ENCODE data around the gene WTAP.
"Not testable (repeated sequence)": the region's sequence is repeated elsewhere in the genome, so short reads cannot be mapped to it uniquely, and the experiment has no call there.

Gene WTAP

DNA sequence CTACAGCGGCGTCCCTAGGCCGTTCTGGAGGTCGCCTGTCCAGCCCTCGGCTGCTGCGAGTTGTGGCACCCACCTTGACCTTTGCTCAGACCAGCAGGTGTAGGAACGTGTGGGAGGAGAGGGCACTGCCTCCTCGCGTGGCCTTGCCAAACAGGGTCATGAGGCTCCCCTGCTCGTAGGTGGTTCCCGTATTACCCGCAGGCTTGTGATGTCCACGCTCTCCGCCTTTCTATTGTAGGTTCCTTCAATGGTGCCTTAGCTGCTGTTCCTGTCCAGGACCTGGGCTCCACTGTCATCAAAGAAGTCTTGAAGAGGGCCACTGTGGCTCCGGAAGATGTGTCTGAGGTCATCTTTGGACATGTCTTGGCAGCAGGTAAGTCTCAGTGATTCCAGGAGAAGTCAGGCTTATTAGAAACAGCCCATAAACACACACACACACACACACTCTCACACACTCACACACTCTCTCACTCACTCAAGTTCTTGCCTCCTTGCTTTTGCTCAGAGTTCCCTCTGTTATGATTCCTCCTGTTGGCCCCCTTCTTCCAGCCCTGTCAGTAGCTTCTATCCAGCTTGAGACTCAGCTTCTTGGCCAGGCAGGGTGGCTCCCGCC lies 35.5 kb downstream of the WTAP start:
- DNase-seq: no peak

DNA sequence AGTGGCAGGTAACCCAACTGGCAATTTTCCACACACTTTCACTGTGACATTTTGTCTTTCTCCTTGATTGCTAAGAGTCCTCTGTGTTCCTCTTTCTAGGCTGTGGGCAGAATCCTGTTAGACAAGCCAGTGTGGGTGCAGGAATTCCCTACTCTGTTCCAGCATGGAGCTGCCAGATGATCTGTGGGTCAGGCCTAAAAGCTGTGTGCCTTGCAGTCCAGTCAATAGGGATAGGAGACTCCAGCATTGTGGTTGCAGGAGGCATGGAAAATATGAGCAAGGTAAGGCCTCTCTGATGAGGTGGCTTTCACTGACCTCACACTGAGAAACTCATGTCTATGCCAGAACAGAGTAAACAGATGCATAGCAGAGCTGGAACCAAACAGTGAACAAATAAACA lies 39.6 kb downstream of the WTAP start:
- no peak for DNase-seq

DNA sequence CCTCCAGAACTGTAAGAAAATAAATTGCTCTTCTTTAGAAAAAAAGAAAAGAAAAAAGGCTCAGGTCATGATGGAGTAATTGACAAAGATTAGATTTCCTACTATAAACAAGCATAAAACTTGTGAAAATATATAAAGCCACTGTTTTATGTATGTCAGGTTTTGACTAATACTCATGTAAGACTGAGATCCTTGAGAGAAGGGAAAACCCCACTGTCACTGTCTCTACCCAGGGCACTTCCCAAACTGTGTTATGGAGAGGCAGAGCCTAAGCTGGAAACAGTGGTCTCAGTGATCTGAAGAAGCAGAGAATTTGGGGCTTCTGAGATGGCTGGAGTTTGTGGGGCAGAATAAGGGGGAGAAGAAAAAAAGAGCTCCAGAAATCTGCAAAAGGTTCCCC lies 42.2 kb downstream of the WTAP start:
- DNase-seq: no peak

DNA sequence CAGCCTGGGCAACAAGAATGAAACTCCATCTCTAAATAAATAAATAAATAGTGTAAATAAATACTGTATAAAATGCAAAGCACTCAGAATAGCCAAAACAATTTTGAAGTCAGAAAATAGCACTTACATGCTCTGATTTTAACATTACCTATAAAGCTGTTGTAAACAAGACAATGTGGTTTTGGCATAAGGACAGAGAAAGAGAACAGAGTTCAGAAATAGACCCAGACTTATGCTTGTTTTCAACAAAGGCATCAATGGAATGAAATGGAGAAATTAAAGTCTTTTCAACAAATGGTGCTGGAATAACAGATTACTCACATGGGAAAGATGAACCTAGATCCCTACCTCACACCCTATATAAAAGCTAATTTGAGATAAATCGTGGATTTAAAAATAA lies 44.9 kb downstream of the WTAP start:
- no peak for DNase-seq

DNA sequence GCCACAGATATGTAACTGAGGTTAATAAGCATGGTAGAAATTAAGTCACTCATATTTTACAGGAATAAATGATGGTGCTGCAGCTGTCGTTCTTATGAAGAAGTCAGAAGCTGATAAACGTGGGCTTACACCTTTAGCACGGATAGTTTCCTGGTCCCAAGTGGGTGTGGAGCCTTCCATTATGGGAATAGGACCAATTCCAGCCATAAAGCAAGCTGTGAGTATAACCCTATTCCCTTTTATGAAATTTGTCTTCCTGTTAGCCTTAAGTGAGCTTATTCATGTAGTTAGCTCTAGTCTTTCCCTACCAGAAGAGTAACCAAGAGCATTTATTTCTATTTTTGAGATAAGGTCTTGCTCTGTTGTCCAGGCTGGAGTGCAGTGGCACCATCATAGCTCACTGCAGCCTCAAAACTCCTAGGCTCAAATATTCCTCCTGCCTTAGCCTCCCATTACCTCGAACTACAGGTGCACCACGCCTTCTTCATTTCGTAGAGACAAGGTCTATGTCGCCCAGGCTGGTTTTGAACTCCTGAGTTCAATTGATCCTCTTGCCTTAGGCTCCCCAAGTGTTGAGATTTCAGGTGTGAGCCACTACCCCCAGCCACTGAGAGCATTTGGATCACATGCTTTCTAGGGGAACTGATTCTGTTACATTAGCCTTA lies 50.1 kb downstream of the WTAP start:
- no peak for DNase-seq

DNA sequence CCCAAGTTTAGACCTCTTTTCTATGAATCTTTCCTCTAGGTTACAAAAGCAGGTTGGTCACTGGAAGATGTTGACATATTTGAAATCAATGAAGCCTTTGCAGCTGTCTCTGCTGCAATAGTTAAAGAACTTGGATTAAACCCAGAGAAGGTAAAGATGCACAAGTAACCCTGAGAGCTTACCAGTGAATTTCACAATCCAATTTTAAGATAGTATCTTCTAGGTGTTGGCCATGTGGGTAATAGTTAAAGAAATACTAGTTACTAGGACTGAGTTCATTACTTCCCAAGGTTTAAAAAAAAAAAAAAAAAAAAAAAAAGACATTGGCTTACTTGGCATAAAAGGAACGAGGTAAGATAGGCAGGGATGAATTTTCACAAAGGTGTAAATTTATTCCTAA lies 50.8 kb downstream of the WTAP start:
- DNase-seq: no peak

DNA sequence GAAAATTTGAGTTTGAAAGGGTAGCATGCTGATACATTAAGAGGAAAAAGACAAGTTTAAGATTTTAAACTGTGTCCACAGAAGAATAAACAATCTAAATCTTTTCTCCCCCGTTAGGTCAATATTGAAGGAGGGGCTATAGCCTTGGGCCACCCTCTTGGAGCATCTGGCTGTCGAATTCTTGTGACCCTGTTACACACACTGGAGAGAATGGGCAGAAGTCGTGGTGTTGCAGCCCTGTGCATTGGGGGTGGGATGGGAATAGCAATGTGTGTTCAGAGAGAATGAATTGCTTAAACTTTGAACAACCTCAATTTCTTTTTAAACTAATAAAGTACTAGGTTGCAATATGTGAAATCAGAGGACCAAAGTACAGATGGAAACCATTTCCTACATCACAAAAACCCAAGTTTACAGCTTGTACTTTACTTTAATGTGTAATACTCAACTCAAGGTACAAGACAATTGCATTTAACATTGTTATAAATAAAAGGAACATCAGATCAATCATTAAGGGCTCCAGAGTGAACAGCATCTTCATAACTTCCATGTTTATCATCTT lies 51.3 kb downstream of the WTAP start:
- no peak for DNase-seq

DNA sequence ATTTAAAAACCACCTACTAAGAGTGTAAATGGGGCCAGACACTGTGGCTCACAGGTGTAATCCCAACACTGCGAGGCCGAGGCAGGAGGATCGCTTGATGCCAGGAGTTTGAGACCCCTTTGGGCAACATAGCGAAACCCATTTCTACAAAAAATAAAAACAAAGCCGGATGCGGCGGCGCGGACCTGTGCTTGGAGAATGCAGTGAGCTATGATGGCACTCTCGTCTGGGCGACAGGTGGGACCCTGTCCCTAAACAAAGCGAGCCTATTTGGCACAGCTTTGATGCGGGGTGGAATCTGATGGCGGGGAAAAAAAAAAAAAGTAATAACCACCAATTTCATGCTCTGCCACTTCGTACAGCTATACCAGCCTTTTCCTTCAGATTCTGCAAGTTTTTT lies 61.0 kb downstream of the WTAP start:
- DNase-seq: no peak

DNA sequence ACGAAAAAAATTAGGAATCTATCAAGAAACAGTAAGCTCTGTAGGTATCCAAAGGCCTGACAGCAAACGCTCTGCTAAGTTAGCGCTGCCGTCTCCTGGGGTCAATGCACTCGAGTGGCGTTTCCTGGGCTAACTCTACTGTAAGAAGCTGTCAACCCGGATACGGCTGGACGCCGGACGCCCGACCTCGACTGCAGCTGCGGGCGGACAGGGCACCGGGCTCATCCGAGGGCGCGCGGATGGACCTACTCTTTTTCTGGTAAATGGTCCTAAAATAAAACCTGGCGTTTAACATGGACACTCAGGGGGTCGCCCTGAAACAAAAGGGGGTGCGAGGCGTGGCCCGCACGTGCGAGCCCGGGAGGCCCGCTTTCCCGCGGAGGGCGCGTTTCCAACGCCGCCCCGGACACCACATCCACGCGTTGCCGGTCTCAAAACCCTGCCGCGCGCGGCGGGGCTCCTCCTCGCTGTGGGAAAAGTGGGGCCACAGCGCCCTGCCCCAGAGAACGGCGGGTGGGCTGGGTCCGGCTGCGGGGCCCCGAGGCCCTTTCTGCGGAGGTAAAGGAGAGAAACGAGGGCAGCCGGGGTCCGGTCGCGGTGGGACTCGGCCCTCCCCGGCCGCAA lies 61.6 kb downstream of the WTAP start:
- DNase-seq: no peak

DNA sequence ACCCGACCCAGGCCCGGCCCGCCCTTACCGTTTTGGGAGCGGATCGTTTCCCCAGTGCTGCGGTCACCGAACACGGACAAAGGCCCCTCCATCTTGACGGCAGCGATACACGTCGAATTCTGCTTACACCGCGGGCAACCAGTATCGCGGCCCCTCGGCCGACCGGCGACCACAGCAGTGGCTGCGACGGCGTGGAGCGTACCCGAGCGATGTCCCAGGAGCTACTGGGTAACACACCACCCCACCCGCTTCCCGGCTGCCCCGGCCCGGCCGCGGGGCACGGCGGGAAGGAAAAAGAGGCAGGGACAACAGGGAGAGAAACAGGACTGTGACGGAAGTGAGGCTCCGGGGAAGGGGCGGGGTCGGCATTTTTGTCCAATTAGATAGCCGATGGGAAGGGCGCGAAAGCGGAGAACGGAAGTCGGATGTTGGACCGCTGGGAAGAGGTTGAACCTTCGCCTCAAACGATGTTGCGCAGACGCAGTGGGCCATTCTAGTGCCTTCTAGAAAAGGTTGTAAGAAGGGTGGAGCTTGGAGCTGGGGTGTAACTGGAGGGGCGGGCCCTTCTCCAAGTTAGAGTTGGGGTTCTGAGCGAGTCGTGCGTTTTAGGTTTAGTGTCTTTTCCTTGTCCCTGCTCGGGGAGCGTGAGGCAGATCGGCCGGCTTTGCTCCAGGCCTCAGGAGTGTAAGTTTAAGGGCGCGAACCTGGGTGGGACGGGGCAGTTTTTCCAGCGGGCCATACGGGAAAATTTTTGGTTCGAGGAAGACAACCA lies 62.3 kb downstream of the WTAP start, which contains the start of gene TCP1:
TSS of gene TCP1 (minus strand) at position 226 of the 772 bp plus-strand sequence. CDS start at position 92, 134 bp downstream.
- DNase-seq: peak; percentile 94 to 95

DNA sequence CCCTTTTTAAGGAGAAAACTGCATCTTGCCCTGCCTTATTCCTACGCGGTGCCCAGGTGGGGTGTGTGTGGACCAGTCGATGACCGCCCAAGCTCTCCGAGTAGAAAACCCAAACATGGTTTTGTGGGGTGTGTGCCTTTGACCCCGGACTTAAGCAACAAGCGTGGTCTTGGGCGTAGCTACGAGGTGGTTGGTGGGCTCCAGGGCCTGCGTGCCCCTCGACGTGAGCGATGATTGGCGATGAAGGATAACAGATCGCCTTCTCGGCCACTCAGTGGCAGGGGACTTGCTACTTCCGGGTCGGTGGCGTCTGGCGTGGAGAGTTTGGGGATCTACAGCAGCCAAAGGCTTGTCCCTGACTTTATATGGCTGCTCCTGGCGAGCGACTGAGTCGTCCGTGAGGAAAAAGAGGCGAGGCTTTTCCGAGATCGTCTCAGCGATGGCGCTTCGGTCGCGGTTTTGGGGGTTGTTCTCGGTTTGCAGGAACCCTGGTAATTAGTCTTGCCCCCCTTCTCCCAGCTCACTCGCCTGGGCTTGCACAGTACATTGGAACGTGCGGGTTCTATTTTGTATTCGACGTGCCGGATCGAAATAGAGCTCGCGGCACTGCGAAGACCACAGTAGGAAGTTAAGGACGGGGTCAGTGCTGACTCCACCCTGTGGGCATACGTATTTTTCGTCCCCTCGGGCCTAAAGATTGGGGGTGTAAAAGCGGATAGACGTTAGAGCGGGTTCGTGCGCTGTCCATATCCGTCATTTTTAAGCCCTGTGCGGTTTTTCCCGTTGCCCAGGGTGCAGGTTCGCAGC lies 63.0 kb downstream of the WTAP start, which contains the start of gene MRPL18:
TSS of gene MRPL18 (plus strand) at position 319 of the 807 bp plus-strand sequence. CDS start at position 440, 121 bp downstream.
- peak; percentile 86 to 89 for DNase-seq

DNA sequence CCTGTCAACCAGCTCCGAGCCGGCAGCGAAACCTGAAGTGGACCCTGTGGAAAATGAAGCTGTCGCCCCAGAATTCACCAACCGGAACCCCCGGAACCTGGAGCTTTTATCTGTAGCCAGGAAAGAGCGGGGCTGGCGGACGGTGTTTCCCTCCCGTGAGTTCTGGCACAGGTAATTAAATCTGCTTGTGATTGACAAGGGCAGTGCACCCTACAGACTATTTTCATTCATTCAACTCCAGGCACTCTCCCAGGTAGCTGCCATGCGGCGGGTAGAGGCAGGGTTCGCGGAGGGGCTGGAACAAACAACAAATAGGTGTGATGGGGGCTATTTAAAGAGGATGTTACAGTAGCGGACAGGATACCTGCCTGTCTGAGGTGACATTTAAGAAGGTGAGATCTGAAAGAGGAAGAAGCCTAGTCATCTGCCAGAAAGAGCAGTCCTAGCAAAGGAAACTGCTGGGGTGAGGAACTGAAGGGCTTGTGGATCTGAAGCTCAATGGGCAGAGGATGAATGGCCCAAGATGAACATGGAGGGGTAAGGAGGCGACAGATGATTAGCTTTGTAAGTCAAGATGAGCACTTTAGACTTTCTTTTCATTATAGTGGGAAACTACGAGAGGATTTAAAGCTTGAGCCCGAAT lies 63.8 kb downstream of the WTAP start:
- no peak for DNase-seq

DNA sequence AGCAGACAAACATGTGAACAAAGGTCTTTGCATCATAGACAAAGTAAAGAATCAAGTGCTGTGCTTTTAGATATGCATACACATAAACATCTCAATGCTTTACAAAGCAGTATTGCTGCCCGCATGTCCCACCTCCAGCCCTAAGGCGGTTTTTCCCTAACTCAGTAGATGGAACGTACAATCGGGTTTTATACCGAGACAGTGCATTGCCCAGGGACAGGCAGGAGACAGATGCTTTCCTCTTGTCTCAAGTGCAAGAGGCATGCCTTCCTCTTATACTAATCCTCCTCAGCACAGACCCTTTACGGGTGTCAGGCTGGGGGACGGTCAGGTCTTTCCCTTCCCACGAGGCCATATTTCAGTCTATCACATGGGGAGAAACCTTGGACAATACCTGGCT lies 67.7 kb downstream of the WTAP start:
- DNase-seq: not testable (repeated sequence)

DNA sequence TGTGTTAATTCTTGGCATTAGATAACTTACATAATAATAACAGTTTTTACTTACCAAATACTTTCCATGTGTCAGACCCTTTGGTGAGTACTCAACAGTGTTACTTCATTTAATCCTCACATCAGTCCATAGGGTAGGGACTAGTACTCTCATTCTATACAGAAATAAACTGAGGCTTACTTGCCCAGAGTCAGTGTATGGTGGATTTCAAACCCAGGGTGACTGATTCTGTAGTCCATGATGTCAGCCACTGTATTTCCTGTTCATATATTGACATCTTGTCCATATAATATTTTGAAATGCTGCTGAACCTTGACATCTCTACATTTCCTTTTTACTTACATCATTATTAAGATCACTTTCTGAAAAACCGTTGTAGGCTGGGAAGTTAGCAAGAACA lies 70.2 kb downstream of the WTAP start:
- no peak for DNase-seq

DNA sequence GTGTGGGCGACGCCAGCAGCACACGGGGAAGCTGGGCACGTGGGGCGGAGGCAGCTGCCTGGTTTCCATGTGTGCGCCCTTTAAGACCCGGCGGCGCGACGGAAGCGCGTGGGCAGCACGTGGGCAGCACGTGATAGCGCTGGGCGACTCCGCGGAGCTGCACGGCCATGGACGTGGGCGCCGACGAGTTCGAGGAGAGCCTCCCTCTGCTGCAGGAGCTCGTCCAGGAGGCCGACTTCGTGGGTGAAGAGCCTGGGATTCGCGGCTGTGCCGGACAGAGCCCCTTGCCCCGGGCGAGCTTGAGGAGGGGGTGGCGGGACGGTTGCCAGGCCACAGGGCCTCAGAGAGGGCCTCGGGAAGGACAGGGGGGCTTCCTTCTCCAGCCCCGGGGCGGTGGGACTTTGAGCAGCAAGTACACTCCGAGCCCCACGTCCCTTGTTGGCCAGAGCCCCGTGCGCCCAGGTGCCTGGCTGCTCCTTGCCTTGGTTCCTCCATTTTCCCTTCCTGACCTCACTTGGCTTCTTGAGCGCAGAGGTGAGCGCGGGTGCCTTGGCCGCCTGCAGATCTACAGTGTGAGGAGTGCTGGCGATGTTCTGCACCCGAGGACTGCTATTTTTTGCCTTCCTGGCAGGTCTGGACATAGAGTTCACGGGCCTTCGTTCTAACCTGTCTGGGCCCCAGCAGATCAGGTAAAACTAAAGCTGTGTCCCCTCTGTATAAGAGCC lies 73.0 kb downstream of the WTAP start, which contains the start of gene PNLDC1:
TSS of gene PNLDC1 (plus strand) at position 136 of the 725 bp plus-strand sequence. CDS start at position 168, 32 bp downstream.
- DNase-seq: no peak

DNA sequence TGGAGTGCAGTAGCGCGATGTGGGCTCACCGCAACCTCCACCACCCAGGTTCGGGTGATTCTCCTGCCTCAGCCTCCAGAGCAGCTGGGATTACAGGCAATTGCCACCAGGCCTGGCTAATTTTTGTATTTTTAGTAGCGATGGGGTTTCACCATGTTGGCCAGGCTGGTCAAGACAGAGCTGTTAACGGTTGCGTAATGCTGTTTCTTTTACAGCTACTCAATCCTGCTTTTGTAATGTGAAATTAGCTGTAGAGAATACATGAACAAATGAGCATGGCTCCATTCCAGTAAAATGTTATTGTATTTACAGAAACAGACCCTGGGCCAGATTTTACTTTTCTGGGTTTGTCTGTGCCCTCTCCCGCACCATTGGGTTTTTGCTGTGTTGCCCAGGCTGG lies 74.6 kb downstream of the WTAP start:
- no peak for DNase-seq

DNA sequence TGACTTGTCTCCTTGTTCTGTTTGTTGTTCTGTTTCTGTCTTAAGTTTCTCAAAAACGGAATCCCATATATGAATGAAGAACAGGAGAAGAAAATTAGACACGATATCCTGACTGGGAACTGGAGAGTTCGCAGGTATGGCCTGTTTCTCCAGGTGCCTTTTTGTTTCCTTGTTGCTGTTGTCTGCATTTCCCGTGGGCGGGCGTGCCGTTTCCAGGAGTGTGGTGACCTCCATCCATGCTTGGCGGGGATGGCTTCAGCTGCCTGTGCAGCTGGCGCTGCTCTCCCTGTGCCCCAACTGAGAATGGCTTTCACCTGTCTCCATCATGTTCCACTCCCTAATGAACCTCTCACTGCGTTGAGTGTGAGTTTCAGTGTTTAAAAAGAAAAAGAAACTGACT lies 77.2 kb downstream of the WTAP start:
- no peak for DNase-seq

DNA sequence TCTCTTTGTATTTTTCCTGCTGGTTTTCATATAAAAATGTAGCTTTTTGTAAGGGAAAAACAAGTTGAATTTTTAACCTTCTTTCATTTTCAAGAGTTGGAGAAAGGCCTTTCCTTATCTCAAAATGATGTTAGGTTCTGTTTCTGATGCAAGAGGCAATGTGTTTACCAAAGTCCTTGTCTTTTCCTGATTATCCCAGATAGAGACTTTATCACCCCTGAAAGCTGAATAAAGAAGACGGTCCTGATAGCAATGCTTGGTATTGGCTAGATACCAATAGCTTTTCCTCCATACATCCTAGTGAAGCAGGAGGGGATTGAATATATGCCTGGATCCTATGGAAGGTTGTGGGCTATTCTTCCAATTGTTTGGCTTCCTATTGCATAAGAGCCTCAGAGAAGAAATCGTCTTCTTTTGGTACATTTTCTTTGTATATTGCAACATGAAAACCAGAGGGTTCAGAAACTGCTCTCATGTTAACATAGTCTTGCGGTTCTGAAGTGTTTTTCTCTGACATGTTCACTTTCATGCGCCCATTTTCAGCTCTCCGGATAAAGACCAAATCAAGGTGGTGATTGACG lies 78.2 kb downstream of the WTAP start:
- no peak for DNase-seq

Data from NCI-H1930 (cell line).